G401 (cell line): ENCODE measurements around the gene MDFIC. TPM values are rescaled to one million over a fixed set of nuclear protein-coding genes. Genes with fewer than 3 reads are reported as not detected.
"Not testable (repeated sequence)": the region's sequence is repeated elsewhere in the genome, so short reads cannot be mapped to it uniquely, and the experiment has no call there.

ENCODE experiments used
- DNase-seq: peaks from one replicate; pipeline ENCODE4 v3.0.0-alpha.2; 2015; ENCODE audit warnings: low spot score
- in situ Hi-C: cut with HindIII; loops from 2 replicates; pipeline ENCODE4 v1.10.0; 2016; ENCODE audit warnings: low sequenced_read_pairs, mixed read lengths
- total RNA-seq: library from RNA; depleted of rRNA; stranded (reverse); fragments of >200 nt; shearing (Covaris generic); gene quantifications from 2 replicates; pipeline ENCODE4 v1.2.3, GENCODE V29; 2014; rRNA removed

Gene MDFIC, protein sequence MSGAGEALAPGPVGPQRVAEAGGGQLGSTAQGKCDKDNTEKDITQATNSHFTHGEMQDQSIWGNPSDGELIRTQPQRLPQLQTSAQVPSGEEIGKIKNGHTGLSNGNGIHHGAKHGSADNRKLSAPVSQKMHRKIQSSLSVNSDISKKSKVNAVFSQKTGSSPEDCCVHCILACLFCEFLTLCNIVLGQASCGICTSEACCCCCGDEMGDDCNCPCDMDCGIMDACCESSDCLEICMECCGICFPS
- total RNA-seq, result 0.06 TPM in 1 of 2 replicates, not detected in the other

DNA sequence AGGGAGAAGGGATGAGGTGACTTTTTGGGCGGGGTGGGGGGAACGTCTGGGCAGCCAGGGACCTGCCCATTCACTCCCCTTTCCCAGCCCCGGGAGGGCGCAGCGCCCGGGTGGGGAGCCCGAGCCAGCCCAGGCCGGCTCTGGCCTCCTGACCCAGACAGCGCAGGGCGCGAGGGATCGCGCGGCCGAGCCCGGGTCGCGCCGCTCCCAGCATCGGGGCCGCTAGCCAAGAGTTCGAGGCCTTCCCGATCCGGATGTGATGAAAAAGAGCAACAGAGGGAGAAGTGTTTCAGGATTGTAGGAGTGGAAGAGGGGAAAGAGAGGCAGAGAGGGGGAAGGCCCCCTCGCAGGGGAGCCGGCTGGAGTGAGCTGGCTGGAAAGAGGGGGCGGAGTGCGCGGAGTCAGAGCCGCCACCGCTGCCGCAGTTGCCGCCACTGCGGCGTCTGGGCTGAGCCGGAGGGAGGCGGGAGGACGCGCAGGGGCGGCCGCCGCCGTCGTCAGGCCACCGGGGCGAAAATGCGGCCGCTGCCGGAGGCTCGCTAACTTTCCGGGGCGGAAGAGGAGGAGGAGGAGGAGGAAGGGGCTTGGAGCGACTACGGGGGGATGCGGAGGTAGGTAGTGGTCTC lies at the start of gene MDFIC:
TSS of gene MDFIC (plus strand) at position 69 of the 626 bp plus-strand sequence. CDS start 940 bp downstream, outside the sequence.
- in situ Hi-C loops, result no loop called here
- no peak for DNase-seq

DNA sequence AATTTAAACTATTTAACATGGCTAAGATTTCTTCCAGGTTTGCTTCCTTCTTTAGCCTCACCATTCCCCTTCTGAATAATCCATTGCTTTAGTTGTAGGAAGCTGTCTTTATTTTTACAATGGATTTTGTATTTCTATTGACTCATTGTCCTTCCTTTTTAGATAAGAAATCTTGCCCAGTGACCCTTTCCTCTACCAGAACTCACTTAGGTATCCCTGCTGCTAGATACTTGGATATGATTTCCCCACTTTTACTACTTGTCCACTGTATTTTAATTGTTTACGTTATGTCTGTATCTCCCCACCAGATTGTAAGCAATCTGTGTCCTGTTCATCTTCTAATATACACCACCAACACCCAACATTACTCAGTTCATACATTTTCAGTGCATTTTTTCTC lies 47.7 kb upstream of the MDFIC start:
- in situ Hi-C loops, result no loop called here
- DNase-seq, result no peak

DNA sequence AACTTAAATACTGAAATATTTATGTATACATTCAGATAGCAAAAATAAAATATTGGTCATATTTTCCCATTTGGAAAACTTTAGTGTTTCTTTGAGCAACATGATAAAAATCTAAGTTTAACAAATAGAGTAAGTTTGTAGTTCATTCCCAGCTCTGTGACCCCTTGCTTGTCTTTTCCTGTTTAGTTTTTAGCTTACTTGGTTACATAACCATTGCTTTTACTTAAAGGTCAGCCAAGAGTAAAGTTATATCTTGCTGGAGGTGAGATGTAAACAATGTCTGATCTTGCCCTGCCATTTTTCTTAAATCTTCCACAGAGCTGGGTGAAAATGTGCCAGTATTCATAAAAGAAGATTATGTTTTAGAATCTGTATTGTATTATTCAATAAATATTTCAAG lies 46.7 kb upstream of the MDFIC start:
- DNase-seq, result no peak
- in situ Hi-C loops, result no loop called here

DNA sequence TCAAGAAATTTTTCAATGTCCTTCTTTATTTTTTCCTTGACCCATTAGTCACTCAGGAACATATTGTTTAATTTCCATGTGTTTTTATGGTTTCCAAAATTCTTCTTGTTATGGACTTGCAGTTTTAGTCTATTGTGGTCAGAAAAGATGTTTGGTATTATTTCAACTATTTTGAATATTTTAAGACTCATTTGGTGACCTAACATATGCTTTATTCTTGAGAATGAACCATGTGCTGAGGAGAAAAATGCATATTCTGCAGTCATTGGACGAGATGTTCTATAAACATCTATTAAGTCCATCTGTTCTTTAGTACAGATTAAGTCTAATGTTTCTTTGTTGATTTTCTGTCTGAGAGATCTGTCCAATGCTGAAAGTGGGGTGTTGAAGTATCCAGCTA lies 42.3 kb upstream of the MDFIC start:
- in situ Hi-C loops, result no loop called here

DNA sequence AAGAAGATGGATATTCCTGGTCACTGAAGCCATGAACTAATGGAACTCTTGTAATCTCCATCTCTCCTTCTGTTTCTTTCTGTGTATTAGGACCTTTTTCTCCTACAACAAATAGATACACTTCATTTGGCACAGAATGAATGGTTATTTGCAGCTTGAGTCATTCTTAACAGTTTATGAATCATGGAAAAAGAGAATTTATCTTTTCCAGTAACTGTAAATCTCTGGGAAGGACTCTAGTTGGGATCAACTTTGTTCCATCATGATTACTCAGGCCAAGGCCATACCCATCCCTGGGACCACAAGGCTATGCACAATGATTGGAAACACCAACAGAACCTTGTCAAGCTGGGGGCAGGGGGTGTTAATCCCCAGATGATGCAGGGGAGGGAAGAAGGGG lies 36.1 kb upstream of the MDFIC start:
- in situ Hi-C loops, result no loop called here
- no peak for DNase-seq

More for the DNA sequence above, 42.3 kb upstream of the MDFIC start:
- DNase-seq, result no peak

DNA sequence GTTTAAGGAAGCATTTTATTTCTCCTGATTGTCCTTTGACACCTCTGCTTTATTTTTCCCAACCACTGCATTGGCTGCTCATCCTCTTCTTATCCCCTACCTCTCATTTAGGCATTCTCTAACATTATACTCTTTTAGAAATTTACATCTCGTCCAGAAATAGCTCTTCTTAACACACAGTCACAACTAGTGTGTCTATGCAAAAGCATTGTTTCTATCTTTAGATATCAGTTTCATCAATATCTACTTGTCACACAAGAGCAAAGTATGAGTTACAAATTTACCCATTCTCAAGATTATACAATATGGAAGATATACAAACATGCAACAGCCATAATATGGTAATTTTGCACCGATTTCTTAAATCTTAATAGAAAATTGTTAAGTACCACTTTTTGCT lies 35.7 kb upstream of the MDFIC start:
- no peak for DNase-seq
- in situ Hi-C loops, result no loop called here

DNA sequence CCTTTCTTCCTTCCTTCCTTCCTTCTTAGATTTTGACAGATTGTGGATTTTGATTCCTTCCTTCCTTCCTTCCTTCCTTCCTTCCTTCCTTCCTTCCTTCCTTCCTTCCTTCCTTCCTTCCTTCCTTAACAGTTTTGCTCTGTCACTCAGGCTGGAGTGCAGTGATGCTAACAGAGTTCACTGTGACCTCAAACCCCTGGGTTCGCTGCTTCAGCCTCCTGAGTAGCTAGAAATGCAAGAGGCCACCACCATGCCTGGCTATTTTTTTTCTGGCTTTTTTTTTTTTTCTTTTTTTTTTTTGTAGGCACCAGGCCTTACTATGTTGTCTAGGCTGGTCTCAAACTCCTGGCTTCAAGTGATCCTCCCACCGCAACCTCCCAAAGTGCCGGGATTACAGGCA lies 32.8 kb upstream of the MDFIC start:
- in situ Hi-C loops, DNase-seq: not testable (repeated sequence)

DNA sequence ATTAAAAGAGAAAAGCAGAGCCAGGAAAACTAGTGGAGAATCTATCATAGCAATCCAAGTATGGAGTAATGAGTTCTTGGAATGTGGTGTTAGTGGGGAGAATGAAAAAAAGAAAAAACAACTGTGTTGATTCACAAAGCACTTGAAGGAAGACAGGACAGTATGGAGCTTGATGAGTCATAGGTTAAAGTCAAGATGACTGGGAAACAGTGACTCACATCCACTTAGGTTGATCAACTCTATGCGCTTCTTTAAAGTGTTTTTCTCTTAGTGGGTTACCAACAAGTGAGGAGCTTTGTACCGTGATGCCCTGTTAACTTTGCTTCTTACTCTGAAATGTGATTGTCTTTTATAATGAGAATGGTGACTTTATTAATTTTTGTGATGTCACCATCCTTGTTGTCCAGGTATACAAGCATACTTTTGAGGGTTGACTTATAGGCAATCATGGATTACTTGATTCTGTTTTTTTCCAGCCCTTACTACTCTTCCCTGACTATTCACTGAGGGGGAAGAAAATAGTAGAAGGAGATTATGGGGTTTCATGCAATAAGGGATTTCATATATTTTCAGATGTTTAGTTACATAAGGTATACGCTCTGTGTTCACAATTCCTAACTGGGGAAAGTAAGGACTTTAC lies 32.1 kb upstream of the MDFIC start:
- in situ Hi-C loops, result no loop called here
- DNase-seq, result no peak

DNA sequence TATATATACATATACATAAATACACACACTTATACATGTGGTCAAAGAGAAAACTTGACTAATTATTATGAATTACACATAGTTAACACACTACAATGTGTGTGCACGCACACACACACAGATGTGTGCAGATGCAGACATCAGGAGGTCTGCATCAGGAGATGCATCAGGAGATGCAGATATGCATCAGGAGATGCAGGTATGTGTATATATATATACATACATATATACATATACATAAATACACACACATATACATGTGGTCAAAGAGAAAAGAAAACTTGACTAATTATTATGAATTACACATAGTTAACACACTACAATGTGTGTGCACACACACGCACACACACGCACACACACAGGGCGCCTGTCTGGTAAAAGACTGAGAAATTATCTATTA lies 31.3 kb upstream of the MDFIC start:
- no peak for DNase-seq
- in situ Hi-C loops, result no loop called here

DNA sequence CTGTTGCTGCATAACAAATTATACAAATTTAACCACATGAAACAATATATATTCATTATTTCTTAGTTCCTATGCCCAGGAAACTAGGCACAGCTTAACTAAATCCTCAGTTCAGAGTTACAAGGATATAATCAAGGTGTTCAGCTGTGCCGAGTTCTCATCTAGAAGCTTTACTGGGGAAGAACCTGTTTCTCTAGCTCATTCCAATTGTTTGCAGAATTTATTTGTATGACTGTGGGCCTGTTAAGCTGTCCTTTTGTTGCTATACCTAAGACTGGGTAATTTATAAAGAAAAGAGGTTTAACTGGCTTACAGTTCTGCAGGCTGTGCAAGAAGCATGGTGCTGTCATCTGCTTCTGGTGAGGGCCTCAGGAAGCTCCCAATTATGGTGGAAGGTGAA lies 21.8 kb upstream of the MDFIC start:
- DNase-seq, result no peak
- in situ Hi-C loops, result no loop called here

DNA sequence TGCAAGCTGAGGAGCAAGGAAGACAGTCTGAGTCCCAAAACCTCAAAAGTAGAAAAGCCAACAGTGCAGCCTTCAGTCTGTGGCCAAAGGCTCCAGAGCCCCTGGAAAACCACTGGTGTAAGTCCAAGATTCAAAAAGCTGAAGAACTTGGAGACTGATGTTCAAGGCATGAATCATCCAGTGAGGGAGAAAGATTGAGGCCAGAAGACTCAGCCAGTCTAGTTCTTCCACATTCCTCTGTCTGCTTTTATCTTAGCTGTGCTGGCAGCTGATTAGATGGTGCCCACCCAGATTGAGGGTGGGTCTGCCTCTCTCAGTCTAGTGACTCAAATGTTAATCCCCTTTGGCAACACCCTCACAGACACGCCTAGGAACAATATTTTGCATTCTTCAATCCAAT lies 20.1 kb upstream of the MDFIC start:
- no peak for DNase-seq
- in situ Hi-C loops, result no loop called here

DNA sequence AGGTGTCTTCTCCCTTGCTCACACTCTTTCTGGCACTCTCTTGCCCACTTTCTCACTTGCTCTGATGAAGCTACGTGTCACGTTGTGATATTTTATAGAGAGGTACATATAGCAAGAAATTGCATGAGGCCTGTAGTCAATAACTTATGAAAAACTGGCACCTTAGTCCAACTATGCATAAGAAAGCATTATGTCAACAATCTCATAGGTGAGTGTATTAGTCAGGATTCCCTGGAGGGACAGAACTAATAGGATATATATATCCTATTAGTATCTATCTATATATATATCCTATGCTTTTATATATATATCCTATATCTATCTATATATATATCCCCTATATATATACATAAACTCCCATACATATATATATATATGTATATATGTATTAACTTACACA lies 18.8 kb upstream of the MDFIC start:
- no peak for DNase-seq
- in situ Hi-C loops, result no loop called here

DNA sequence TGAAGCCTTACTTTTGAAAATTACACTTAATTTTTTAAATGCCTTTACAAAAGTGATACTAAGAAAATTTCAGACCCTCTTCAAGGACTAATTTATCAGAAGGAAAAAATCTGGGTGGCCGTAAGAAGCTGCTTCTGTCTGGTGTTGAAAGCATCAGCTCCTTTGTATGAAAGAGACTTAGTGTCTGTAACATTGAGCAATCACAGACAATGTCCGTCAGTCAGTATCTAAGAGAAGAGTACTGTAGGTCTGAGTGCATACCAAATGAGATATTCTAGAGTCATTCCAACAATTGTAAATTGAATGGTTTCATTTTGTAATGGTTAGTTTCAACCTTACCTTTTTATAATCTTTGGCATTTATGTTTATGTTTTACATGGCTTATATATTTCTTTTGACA lies 11.1 kb upstream of the MDFIC start:
- DNase-seq, result no peak
- in situ Hi-C loops, result no loop called here

DNA sequence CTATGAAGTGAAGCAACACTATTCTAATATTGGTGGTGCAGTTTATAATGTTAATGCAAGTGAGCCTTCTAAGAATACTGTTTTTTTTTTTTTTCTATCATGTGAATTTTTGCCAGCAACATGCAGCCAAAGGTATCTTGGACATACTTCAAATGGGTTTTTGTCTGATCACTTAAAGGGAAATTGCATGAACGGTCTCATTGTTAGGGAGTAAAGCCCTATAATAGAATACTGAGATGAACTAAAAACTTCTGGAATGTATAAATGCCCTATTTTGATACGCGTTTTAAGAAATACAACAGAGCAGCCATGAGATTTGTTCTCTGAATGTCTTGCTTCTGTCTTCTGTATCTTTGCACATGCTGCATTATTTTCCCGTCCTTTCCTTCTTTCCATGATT lies 10.5 kb upstream of the MDFIC start:
- in situ Hi-C loops, result no loop called here
- no peak for DNase-seq

DNA sequence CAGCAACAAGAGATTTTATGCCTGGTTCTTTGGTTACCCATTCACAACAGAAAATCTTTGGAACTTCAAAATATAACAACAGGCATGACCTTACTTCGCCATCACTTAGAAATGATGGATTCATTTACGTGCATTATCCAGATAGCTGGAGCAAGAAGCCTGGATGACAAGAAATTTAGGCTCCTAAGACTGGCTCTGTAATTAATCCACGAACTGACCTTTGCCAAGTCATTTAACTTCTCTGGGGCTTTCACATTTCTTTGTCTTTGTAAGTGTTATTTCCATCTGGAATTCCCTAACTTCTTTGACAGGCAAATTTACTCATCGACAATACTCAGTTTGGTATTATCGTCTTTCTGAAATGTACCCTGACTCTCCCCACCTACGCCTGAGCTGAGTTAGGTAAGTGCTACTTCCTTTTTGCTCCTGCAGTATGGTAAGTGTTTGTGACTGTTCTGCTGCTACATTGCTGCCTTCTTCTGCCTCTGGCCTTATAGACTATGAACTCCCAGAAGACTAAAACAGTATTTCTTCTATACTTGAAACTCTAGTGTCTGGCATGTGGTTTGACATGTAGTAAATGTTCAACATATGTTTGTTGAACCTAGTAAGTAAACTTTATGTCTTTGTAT lies 5.5 kb upstream of the MDFIC start:
- in situ Hi-C loops, result no loop called here
- no peak for DNase-seq

DNA sequence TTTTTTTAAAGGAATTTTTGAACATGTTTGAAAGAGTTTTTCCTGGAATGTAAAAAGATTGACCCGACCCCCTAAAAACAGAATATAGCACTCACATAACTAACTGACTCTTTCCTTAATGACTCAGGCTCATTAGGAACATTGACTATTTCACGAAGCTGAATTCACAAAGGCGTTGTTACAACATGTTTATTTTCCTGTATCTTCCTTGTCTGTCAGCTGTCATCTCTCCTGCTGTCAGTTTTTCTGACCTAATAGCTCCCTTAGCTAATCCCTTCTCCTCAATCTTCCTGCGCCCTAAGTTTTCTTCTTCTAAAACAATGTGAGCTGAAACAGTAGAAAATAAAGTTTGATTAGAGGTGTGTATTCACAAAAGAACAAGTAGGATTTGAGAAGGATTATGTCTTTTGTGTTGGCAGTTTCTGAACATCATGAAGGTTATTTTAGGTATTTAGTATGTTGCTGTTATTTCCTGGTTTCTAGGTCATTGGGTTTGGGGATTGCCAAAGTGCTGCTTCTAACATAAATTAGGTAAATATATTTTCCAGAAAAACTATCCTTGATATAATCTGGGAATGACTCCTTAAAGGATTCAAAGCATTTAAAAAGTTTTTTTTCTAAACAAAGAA lies 4.6 kb upstream of the MDFIC start:
- no peak for DNase-seq
- in situ Hi-C loops, result no loop called here

DNA sequence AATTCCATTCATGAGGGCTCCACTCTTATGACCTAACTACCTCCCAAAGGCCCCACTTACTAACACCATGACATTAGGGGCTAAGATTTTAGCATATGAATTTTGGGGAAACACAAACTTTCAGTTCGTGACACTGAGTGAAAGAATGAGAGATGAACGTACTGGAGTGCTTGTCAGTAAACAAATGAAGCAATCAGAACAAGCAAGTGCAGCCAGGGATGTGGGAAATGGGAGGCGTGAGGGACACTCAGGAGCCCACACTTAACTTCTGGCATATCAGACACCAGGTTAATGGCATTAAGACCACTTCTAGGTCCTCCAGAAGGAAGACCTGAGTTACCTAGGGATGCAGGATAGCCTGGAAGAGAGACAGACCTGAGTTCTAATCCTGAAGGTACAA lies 2.3 kb upstream of the MDFIC start:
- no peak for DNase-seq
- in situ Hi-C loops, result no loop called here

DNA sequence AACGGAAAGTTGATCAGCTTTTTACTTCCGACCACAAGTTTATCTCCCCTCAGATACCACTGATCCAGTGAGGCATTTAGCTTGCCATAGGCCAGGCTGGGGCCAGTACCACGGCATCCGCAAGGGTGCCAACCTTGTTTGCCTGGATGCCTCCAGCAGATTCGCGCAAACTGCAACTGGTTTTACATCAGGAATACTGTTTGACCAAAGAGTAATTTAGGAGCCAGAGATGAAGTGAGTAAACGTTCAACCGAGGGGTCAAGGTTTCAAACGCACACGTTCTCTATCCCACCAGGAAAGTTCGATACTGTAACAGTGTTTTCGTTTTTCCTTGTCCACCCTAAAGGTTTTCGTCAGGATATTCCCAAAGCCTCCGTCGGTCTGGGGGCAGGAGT lies 266 bp upstream of the MDFIC start:
- in situ Hi-C loops, result no loop called here
- no peak for DNase-seq

DNA sequence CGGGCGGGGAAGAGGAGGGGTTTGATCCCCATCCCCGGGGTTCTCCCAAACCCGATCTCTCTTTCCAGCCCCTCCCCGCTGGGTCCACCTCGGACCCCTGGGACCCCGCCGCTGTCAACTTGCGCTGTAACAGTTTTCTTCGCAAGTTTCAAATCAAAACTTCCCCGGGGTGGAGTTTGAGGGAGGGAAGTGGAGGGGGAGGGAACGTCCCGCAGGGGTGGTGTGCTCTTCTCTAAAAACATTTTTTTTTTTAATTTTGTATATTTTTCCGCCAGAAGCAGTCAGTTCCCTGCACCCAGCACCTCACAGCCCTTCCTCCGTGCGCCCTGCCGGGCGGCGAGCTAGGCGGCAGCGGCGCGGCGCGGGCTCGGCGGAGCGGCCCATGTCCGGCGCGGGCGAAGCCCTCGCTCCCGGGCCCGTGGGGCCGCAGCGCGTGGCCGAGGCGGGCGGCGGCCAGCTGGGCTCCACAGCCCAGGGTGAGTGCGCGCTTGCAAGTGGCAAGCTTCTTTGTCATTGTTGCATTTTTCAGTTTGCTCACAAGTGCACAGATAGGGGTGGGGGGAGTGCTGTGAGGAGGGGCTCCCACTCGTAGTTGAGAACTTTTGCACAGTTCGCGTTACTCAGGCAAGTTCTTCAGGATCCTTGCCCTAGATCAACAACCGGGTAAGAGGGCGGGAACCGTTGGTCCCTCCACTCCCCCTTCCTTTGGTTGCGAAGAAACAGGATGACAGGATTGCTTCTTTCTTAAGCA lies 933 bp downstream of the MDFIC start:
- in situ Hi-C loops, result no loop called here
- DNase-seq, result no peak
